Measurements from ENCODE around the gene TTC7B.

DNA sequence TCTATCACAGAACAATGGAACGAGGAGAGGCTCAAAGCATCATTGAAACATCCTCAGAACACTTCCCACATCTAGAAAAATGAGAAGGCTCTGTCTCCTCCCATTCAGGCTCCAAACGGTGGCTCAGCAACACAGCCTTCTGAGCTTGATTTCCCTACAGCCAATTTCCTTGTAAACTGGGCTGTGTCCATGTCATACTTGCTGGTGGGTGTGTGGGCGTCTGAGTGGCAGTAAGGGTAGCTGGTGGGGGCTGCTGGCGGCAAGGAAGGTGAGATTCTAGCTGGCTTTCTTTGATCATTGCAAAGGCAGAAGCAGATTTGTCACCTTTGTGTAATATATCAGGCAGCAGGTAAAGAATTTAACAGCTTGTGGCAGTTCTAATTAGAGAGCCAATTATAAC lies 255.7 kb downstream of the TTC7B start:
- TF ChIP-seq, protein P1, sequence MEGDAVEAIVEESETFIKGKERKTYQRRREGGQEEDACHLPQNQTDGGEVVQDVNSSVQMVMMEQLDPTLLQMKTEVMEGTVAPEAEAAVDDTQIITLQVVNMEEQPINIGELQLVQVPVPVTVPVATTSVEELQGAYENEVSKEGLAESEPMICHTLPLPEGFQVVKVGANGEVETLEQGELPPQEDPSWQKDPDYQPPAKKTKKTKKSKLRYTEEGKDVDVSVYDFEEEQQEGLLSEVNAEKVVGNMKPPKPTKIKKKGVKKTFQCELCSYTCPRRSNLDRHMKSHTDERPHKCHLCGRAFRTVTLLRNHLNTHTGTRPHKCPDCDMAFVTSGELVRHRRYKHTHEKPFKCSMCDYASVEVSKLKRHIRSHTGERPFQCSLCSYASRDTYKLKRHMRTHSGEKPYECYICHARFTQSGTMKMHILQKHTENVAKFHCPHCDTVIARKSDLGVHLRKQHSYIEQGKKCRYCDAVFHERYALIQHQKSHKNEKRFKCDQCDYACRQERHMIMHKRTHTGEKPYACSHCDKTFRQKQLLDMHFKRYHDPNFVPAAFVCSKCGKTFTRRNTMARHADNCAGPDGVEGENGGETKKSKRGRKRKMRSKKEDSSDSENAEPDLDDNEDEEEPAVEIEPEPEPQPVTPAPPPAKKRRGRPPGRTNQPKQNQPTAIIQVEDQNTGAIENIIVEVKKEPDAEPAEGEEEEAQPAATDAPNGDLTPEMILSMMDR (IDR thresholded peaks at IDR 0.05): no peak
- TF ChIP-seq POLR2A (IDR thresholded peaks at IDR 0.05): no peak
